Body of pancreas (tissue), 4 donors: ENCODE results near the gene GRIFIN.

Experiments
- POLR2A ChIP-seq, 3 donors: fragments of 450-650 bp; IDR thresholded peaks; one replicate each; pipeline ENCODE4 v1.6.1; 2016; ENCODE audit warnings: antibody characterized with exemption in 3 of 3, mild to moderate bottlenecking in 2 of 3
- TF ChIP-seq, protein P1 (sequence below), 7 experiments: fragments of 450-650 bp in 4 of 7; fragments of 200-600 bp in 3 of 7; sonication (generic) in 3 of 7; IDR thresholded peaks; one replicate each; pipeline ENCODE4 v1.5.1; 2016 to 2019; ENCODE audit warnings: antibody characterized with exemption in 7 of 7

GRCh38 chr7:2515424-2516193 lies 39.4 kb upstream of the GRIFIN start:
- TF ChIP-seq, protein P1, sequence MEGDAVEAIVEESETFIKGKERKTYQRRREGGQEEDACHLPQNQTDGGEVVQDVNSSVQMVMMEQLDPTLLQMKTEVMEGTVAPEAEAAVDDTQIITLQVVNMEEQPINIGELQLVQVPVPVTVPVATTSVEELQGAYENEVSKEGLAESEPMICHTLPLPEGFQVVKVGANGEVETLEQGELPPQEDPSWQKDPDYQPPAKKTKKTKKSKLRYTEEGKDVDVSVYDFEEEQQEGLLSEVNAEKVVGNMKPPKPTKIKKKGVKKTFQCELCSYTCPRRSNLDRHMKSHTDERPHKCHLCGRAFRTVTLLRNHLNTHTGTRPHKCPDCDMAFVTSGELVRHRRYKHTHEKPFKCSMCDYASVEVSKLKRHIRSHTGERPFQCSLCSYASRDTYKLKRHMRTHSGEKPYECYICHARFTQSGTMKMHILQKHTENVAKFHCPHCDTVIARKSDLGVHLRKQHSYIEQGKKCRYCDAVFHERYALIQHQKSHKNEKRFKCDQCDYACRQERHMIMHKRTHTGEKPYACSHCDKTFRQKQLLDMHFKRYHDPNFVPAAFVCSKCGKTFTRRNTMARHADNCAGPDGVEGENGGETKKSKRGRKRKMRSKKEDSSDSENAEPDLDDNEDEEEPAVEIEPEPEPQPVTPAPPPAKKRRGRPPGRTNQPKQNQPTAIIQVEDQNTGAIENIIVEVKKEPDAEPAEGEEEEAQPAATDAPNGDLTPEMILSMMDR (IDR thresholded peaks at IDR 0.05) = no peak
- TF ChIP-seq POLR2A (IDR thresholded peaks at IDR 0.05) = no peak
